HCT116 (cell line): ENCODE data around the gene RGS17. TPM values are rescaled to one million over a fixed set of nuclear protein-coding genes. Genes with fewer than 3 reads are reported as not detected.
A peak's percentile ranks its signal among the peaks of the same experiment; 100 is the strongest.
"Not testable (repeated sequence)": the region's sequence is repeated elsewhere in the genome, so short reads cannot be mapped to it uniquely, and the experiment has no call there.

Source experiments
- ATAC-seq: fragments of 200-7000 bp; cut with Tn5 transposase; 2 replicates; pipeline ENCODE4 v1.9.1; 2020; ENCODE audit warnings: mild to moderate bottlenecking, moderate library complexity
- BruUV-seq: library from RNA; stranded (reverse); fragments of 400-500 nt; replicated peaks from 2 replicates; lab custom pipeline; 2021; lab: Mats Ljungman, UMichigan
- CTCF ChIA-PET: fragments of 300-600 bp; sonication (Branson Sonifier 250); formaldehyde crosslinking; loops from one replicate; lab custom pipeline; 2021; ENCODE audit warnings: antibody characterized with exemption; lab: Charles Lee
- POLR2A ChIA-PET: fragments of 300-600, 350-600 bp; sonication (Branson Sonifier 250); formaldehyde crosslinking; loops from one replicate; lab custom pipeline; 2021; ENCODE audit warnings: antibody characterized with exemption; lab: Charles Lee
- RAD21 ChIA-PET, 2 experiments: fragments of 300-600 bp; sonication (Branson Sonifier 250); formaldehyde crosslinking; loops; one replicate each; lab custom pipeline; 2023; ENCODE audit warnings: low total read pairs in 2 of 2; ENCODE audit not compliant: uncharacterized antibody in 2 of 2, unreplicated experiment in 2 of 2, low non-redundant PET in 1 of 2; lab: Charles Lee
- DNase-seq: peaks from one replicate; pipeline ENCODE4 v3.0.0-alpha.2; 2010; ENCODE audit warnings: low read depth, low spot score
- H2AFZ ChIP-seq: fragments of 200-600 bp; shearing (Covaris generic), sonication (generic); 2 replicates; pipeline ENCODE4 v1.6.1; 2017; ENCODE audit warnings: low read depth, mixed run types, mixed read lengths, antibody characterized with exemption, low read length; ENCODE audit not compliant: poor library complexity, severe bottlenecking
- H3K27ac ChIP-seq: 2 replicates; pipeline ENCODE4 v1.5.1; 2012; ENCODE audit warnings: low read depth, low read length
- H3K27me3 ChIP-seq: fragments of 200-600 bp; sonication (generic); 2 replicates; pipeline ENCODE4 v1.6.1; 2016; ENCODE audit warnings: mixed run types, low read length, mixed read lengths; ENCODE audit not compliant: insufficient read depth
- H3K36me3 ChIP-seq, 2 experiments: fragments of 200-500 bp in 1 of 2; fragments of 200-600 bp in 1 of 2; sonication (Bioruptor generic) in 1 of 2; sonication (generic) in 1 of 2; 2 replicates each; pipeline versions ENCODE4 v1.5.1 to v1.6.1; 2014 to 2016; ENCODE audit warnings: low read length in 2 of 2, inconsistent platforms in 1 of 2, mixed read lengths in 1 of 2, mixed run types in 1 of 2; ENCODE audit not compliant: insufficient read depth in 2 of 2, control insufficient read depth in 1 of 2
- H3K4me1 ChIP-seq, 2 experiments: fragments of 200-600 bp in 1 of 2; sonication (generic) in 1 of 2; 2 replicates each; pipeline versions ENCODE4 v1.5.1 to v1.6.1; 2012 to 2017; ENCODE audit warnings: low read length in 2 of 2, inconsistent platforms in 1 of 2, mild to moderate bottlenecking in 1 of 2, mixed read lengths in 1 of 2, mixed run types in 1 of 2, moderate library complexity in 1 of 2; ENCODE audit not compliant: insufficient read depth in 2 of 2, control insufficient read depth in 1 of 2
- H3K4me2 ChIP-seq: fragments of 200-600 bp; sonication (generic); 2 replicates; pipeline ENCODE4 v1.6.1; 2017; ENCODE audit warnings: mixed run types, low read length, mixed read lengths
- H3K4me3 ChIP-seq, 2 experiments: fragments of 200-600 bp in 1 of 2; sonication (generic) in 1 of 2; replicated peaks in 1 of 2; 2 replicates each; pipeline ENCODE4 v1.5.1; 2011 to 2016; ENCODE audit warnings: low read length in 2 of 2, control low read depth in 1 of 2, low read depth in 1 of 2, mild to moderate bottlenecking in 1 of 2, mixed read lengths in 1 of 2, mixed run types in 1 of 2
- H3K79me2 ChIP-seq: fragments of 200-600 bp; sonication (generic); 2 replicates; pipeline ENCODE4 v1.6.1; 2017; ENCODE audit warnings: mild to moderate bottlenecking, mixed run types, low read length, moderate library complexity, mixed read lengths; ENCODE audit not compliant: insufficient read depth
- H3K9ac ChIP-seq: fragments of 200-600 bp; sonication (generic); 2 replicates; pipeline ENCODE4 v1.6.1; 2016; ENCODE audit warnings: low read length, mixed read lengths
- H3K9me2 ChIP-seq: fragments of 200-600 bp; sonication (generic), shearing (Covaris generic); 2 replicates; pipeline ENCODE4 v1.6.1; 2017; ENCODE audit warnings: mixed run types, mild to moderate bottlenecking, moderate library complexity; ENCODE audit not compliant: insufficient read depth
- H3K9me3 ChIP-seq, 2 experiments: fragments of 200-500 bp in 1 of 2; fragments of 200-600 bp in 1 of 2; sonication (Bioruptor generic) in 1 of 2; sonication (generic) in 1 of 2; 2 replicates each; pipeline ENCODE4 v1.6.1; 2014 to 2017; ENCODE audit warnings: low read length in 2 of 2, mixed read lengths in 2 of 2, inconsistent platforms in 1 of 2, low read depth in 1 of 2, mild to moderate bottlenecking in 1 of 2, mixed run types in 1 of 2, moderate library complexity in 1 of 2; ENCODE audit not compliant: control insufficient read depth in 1 of 2, insufficient read depth in 1 of 2
- H4K20me1 ChIP-seq: fragments of 200-600 bp; sonication (generic), shearing (Covaris generic); 2 replicates; pipeline ENCODE4 v1.6.1; 2017; ENCODE audit warnings: mixed run types, mild to moderate bottlenecking, moderate library complexity; ENCODE audit not compliant: insufficient read depth
- CBX3 ChIP-seq: IDR thresholded peaks from 2 replicates; pipeline ENCODE4 v1.6.1; 2012; ENCODE audit warnings: low read depth
- CEBPB ChIP-seq: IDR thresholded peaks from 2 replicates; pipeline ENCODE4 v1.6.1; 2012; ENCODE audit warnings: low read depth
- ELF1 ChIP-seq: IDR thresholded peaks from 2 replicates; pipeline ENCODE4 v1.6.1; 2012; ENCODE audit warnings: low read depth, borderline replicate concordance
- EZH2phosphoT487 ChIP-seq: fragments of 200-600 bp; IDR thresholded peaks from 2 replicates; pipeline ENCODE4 v1.6.1; 2018; ENCODE audit warnings: antibody characterized with exemption, borderline replicate concordance
- SRF ChIP-seq: IDR thresholded peaks from 2 replicates; pipeline ENCODE4 v1.6.1; 2012; ENCODE audit warnings: low read depth
- TCF7L2 ChIP-seq: IDR thresholded peaks from 2 replicates; pipeline ENCODE4 v1.7.0; 2011; ENCODE audit warnings: borderline replicate concordance, inconsistent platforms; ENCODE audit not compliant: insufficient read depth, insufficient read length; ENCODE audit errors: extremely low read depth
- YY1 ChIP-seq: IDR thresholded peaks from 2 replicates; pipeline ENCODE4 v1.6.1; 2011; ENCODE audit warnings: low read length, low read depth, moderate library complexity, mild to moderate bottlenecking; ENCODE audit not compliant: insufficient replicate concordance; ENCODE audit errors: extremely low read depth
- ZFX ChIP-seq: fragments of 450-650 bp; IDR thresholded peaks from 2 replicates; pipeline ENCODE4 v1.6.1; 2017
- intact Hi-C: fragments of 100-400 bp; cut with micrococcal nuclease; formaldehyde crosslinking; loops from 2 replicates; pipeline ENCODE4 v1.10.0; 2022
- total RNA-seq: library from RNA; stranded (reverse); gene quantifications from one replicate; pipeline ENCODE4 v1.2.1, GENCODE V29; 2021; ENCODE audit not compliant: unreplicated experiment
- TF ChIP-seq, protein P1 (sequence below): IDR thresholded peaks from 2 replicates; pipeline ENCODE4 v1.6.1; 2012
- TF ChIP-seq, protein P2 (sequence below): IDR thresholded peaks from 2 replicates; pipeline ENCODE4 v1.6.1; 2011; ENCODE audit warnings: mild to moderate bottlenecking, low read length, moderate library complexity; ENCODE audit not compliant: insufficient replicate concordance; ENCODE audit errors: extremely low read depth

RGS17 gene
- total RNA-seq, 1 experiment from 2014 or later: 3.9 TPM

DNA sequence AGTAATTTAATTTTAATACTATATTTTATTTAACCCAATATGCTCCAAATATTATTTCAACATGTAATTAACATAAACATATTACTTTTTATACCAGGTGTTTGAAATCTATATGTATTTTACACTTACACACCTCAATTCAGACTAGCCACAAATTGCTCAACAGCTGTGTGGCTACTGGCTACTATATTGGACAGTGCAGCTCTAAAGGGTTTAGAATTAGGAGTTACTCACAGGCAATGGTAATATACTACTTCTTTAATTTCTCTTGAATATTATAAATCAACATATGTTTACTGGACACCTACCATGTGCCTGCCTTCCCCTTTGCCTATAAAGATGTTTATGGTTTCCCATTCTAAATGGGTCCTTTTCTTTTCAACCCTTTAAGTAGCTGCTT, 130.8 kb downstream of the RGS17 start:
- no peak for DNase-seq
- H4K20me1 ChIP-seq: peaks cover 17% of the 10 kb centered on the region; the same call in 1 of the 2 replicates
- H3K4me2 ChIP-seq: peak overlapping the region; percentile 91; the same call in 1 of the 2 replicates
- no peak for ATAC-seq
- H3K9ac ChIP-seq: no peak overlapping the region
- H3K4me3 ChIP-seq: no peak overlapping the region
- RAD21 ChIA-PET: no interaction called here
- H3K27me3 ChIP-seq: no peaks in the 10 kb centered on the region
- no peak overlapping the region for H2AFZ ChIP-seq
- H3K27ac ChIP-seq: no peak overlapping the region
- peaks cover 11 to 27% of the 10 kb centered on the region in 2 experiments for H3K4me1 ChIP-seq
- BruUV-seq: no TSS peak
- intact Hi-C loops: no loop called here
- CTCF ChIA-PET: interaction anchor here (0.7 to 0.9 kb wide), 2 partner anchors 25 to 52 kb away, joined by 3 to 5 read pairs; no protein-coding TSS in a partner anchor
- TF ChIP-seq ELF1 (no peak), ZFX (no peak), CEBPB (no peak), SRF (no peak), TCF7L2 (no peak), EZH2phosphoT487 (no peak), YY1 (no peak), CBX3 (no peak)
- TF ChIP-seq, protein P1, sequence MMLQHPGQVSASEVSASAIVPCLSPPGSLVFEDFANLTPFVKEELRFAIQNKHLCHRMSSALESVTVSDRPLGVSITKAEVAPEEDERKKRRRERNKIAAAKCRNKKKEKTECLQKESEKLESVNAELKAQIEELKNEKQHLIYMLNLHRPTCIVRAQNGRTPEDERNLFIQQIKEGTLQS: no peak
- TF ChIP-seq, protein P2, sequence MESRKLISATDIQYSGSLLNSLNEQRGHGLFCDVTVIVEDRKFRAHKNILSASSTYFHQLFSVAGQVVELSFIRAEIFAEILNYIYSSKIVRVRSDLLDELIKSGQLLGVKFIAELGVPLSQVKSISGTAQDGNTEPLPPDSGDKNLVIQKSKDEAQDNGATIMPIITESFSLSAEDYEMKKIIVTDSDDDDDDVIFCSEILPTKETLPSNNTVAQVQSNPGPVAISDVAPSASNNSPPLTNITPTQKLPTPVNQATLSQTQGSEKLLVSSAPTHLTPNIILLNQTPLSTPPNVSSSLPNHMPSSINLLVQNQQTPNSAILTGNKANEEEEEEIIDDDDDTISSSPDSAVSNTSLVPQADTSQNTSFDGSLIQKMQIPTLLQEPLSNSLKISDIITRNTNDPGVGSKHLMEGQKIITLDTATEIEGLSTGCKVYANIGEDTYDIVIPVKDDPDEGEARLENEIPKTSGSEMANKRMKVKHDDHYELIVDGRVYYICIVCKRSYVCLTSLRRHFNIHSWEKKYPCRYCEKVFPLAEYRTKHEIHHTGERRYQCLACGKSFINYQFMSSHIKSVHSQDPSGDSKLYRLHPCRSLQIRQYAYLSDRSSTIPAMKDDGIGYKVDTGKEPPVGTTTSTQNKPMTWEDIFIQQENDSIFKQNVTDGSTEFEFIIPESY: no peak
- H3K36me3 ChIP-seq: peaks cover 17 to 21% of the 10 kb centered on the region in 2 experiments
- no peaks in the 10 kb centered on the region for H3K9me2 ChIP-seq
- H3K79me2 ChIP-seq: peaks cover 83% of the 10 kb centered on the region
- POLR2A ChIA-PET: interaction anchor here (0.7 kb wide), 1 partner anchor 192 kb away, joined by 3 read pairs; no protein-coding TSS in a partner anchor
- H3K9me3 ChIP-seq: no peaks in the 10 kb centered on the region

DNA sequence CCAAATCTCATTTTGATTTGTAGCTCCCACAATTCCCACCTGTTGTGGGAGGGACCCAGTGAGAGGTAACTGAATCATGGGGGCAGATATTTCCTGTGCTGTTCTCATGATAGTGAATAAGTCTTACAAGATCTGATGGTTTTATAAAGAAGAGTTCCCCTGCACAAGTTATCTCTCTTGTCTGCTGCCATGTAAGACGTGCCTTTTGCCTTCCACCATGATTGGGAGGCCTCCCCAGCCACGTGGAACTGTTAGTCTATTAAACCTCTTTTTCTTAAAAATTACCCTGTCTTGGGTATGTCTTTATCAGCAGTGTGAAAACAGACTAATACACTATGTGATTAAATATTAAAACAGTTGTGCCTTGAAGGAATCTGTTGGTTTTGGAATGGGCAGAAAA, 131.5 kb downstream of the RGS17 start:
- POLR2A ChIA-PET, ATAC-seq, H3K4me3 ChIP-seq, BruUV-seq, DNase-seq, H2AFZ ChIP-seq, H3K9ac ChIP-seq, H3K27ac ChIP-seq, H3K9me3 ChIP-seq, RAD21 ChIA-PET, H3K27me3 ChIP-seq, intact Hi-C loops, CTCF ChIA-PET, H3K9me2 ChIP-seq: not testable (repeated sequence)
- Histone ChIP-seq H3K4me1 (peaks cover 11 to 27% of the 10 kb centered on the region in 2 experiments), H3K79me2 (peaks cover 90% of the 10 kb centered on the region), H4K20me1 (peaks cover 17% of the 10 kb centered on the region; the same call in 1 of the 2 replicates), H3K36me3 (peaks cover 21% of the 10 kb centered on the region in 2 experiments), H3K4me2 (0 out of 2 replicates have a peak overlapping the region, but pooled peaks have one; percentile 14)
